GM18870 (cell line): ENCODE measurements around the gene HSPA4L.
A peak's percentile ranks its signal among the peaks of the same experiment; 100 is the strongest.

Experiments
- ATAC-seq: cut with Tn5 transposase; IDR thresholded peaks from one replicate; pipeline ENCODE4 v1.9.1; 2021; ENCODE audit warnings: moderate library complexity; ENCODE audit not compliant: unreplicated experiment

Gene HSPA4L

DNA sequence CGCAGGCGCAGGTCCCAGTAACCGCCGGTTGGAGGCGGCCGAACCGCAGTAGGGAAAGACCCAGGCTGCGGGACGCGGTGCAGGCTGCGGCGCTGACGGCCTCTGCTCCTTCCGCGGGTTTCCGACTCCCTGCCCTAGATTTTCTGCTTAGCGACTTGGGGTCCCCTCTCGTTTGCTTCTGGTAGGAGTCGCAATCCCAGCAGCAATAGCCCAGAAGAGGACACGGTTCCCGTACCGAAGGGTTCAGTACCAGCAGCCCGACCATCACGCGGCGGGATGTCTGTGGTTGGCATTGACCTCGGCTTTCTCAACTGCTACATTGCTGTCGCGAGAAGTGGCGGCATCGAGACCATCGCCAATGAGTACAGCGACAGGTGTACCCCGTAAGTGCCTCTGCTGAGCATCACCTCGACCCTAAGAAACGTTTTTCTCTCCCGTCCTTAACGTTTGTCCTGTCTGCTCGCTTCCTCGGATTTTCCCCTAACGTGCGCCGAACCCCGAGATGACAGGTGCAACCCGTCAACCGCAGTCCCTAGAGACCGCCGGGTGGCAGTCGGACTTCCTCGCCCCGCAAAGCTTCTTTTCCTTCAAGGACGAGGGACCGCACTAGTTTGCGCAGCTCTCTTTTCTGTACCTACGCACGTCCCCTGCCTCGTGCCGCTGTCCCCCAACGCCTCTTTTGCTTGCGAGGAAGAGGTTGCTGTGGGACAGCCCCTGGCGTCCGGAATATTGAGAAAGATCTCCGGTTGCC, at the start of gene HSPA4L:
HSPA4L (plus strand) TSS at position 48 of the 751 bp plus-strand sequence; CDS start at position 277, 229 bp downstream.
- peak; percentile 36 for ATAC-seq

DNA sequence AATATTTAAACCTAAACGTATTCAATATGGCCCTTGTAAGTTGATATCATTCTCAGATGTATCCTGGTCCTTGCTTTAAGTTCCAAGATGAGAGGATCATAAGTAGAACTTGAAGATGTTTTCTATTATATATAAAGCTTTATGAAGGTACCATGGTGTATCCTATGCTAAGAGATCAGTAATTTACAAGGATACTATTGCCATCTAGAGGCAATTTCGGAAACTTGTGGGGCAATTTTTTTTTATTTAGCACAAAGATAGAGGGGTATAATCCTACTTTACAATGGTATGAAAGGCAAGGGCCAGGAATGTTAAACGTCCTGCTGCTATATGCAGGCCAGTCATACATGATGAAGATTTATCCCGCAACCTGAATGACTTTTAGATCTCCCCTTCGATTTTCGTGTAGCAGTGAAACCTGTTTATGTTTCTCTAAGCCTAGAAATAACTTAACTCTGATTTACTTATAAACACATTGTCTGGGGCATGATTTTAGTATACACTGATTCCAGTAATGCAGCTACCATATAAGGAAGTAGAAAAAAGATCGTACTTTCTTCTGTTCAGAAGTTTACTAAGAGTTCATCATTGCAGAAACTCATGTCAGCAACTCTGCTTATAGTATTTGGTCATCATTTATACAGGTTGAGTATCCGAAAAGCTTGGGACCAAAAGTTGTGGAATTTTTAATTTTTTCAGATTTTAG, 49.3 kb upstream of the HSPA4L start:
- peak; percentile 86 for ATAC-seq

DNA sequence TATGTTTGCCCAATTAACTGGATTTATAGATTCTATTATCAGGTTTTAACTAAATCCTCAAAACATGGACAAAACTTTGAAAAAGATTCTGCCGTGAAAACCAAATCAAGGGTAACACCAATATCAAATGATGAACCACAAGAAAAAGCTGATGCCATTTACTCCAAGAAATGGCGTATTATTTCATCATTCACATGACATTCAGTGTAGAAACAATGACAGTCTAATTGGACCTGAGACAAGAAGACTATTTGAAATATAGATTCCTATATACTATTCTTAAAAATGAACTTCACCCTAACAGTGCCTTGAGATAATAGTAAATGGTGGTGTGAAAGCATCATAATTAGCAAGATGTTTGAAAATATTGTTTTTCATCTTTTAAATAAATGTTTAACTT, 47.1 kb upstream of the HSPA4L start:
- no peak for ATAC-seq

DNA sequence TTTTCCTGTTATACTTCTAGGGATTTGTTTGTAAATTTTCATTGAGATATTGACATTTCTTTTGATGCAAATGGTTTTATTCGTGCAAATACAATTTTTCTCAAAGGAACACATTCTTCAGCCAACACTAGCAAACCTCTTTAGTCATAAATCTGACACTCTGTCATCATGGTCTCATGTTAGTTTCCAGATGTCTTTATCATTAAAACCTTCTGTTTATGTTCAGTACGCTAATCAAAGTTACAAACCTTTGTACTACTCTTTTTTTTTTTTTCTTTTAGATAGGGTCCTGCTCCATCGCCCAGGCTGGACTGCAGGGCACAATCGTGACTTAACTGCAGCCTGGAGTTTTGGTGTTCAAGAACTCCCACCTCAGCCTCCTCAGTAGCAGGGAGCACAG, 44.8 kb upstream of the HSPA4L start:
- no peak for ATAC-seq

DNA sequence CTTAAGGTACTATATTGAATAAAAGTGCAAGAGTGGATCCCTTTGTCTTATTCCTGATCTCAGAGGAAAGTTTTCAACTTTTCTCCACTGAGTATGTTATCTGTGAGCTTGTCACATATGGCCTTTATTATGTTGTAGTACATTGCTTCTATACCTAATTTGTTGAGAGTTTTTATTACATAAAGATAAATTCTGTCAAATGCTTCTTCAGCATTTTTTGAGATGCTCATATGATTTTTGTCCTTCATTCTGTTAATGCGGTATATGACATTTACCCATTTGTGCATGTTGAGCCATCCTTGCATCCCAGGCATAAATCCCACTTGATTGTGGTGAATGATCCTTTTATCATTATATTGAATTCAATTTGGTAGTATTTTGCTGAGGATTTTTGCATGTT, 40.9 kb upstream of the HSPA4L start:
- ATAC-seq, result no peak

DNA sequence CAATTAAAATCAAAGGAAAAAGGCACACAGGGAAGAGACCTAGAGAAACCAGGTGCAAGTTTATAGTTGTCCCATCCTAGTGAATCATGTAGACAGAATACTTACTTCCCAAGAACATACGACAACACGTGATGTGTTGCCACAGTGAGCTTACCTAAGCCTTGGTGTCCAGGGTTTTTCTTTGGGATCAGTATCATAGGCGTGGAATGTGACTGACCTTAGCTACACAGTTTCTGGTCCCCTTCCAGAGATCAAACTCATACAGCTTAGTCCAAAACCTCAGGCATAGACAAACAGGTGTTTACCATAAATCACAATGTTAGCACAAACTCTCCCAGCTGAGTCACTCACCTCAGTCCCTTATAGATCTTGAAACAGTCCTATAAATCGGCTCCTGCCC, 34.2 kb upstream of the HSPA4L start:
- no peak for ATAC-seq

DNA sequence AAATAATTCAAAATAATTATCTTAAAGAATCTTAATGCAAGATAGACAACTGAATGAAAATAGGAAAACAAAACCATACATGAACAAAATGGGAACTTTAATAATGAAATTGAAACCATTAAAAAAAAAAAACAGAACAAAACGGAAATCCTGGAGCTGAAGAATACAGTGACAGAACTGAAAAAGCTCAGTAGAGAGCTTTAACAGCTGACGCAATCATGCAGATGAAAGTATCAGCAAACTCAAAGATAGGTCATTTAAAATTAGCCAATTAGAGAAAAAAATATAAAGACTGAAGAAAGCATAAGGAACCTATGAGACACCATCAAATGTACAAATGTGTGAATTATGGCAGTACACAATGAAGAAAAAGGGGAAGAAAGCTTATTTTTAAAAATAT, 33.2 kb upstream of the HSPA4L start:
- no peak for ATAC-seq

DNA sequence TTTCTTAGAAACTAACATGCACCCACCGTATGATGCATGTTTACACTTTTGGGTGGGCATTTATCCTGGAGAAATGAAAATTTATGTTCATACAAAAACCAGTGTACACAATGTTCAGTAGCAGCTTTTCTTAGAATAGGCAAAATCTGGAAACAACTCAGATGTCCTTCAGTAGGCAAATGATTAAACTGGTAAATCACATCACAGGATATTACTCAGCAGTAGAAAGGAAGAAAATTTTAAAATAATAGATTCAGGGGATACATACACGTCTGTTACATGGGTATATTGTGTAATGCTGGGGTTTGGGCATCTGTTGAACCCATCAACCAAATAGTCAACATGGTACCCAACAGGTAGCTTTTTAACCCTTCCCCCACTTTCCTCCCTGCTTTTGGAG, 25.2 kb upstream of the HSPA4L start:
- no peak for ATAC-seq

DNA sequence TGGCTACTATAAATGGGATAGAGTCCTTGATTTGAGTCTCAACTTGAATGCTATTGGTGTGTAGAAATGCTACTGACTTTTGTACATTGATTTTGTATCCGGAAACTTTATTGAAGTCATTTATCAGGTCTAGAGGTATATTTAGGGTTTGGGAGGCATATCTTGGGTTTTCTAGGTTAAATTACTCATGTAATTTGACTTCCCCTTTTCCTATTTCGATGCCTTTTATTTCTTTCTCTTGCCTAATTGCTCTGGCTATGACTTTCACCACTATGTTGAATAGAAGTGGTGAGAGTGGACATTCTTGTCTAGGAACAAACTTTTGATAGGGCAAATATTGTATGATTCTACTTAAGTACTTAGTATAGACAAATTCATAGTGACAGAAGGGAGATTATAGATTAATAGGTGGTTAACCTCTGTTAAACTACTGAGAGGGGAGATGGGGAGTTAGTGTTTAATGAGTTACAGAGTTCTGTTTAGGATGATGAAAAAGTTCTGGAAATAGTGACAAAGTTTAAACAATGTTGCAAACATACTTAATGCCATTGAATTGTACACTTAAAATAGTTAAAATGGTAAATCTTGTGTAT, 22.8 kb upstream of the HSPA4L start:
- ATAC-seq, result peak; percentile 82

DNA sequence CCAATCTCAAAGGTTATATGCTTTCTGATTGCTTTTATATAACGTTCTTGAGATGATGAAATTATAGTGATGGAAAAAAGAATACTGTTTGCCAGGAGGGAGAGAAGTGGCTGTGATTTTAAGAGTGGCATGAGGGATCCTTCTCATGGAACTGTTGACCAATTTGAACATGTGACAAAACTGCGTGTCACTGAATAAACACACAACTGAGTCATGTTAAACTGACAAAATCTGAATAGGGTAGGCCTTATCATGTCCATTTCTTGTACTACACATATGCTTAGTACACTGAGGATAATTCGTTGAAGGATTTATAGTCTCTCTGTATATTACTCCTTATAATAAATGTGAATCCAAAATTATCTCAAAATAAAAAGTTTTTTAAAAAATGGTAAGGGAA, 22.2 kb upstream of the HSPA4L start:
- ATAC-seq, result no peak

DNA sequence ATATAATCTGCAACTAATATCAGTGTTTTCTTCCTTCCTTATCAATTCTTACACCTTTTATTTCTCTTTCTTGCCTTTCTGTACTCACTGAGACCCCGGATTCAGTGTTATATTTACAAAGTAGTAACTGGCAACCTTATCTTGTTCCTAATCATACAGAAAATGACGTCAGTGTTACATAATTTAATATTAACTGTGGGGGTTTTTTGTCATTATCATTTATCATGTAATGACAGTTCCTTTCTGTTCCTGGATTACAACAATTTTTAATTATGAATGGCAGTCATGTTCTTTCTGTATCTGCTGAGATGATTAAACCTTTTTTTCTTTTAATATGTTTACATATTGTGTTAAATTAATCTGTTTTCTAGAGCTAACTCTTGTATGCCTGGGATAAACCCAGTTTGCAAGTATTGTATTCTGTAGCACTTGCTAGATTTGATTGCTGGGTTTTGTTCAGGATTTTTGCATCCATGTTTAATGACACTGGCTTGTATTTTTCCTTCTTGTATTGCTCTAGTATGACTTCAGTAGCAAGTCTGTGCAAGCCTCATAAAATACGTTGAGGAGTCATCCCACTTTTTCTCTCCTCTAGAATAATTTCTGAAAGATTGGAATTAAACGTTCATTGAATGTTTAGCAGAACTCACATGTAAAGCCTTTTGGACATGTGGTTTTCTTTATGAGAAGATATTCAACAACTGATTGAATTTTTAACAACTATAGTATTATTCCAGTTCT, 10.4 kb upstream of the HSPA4L start:
- ATAC-seq, result no peak

DNA sequence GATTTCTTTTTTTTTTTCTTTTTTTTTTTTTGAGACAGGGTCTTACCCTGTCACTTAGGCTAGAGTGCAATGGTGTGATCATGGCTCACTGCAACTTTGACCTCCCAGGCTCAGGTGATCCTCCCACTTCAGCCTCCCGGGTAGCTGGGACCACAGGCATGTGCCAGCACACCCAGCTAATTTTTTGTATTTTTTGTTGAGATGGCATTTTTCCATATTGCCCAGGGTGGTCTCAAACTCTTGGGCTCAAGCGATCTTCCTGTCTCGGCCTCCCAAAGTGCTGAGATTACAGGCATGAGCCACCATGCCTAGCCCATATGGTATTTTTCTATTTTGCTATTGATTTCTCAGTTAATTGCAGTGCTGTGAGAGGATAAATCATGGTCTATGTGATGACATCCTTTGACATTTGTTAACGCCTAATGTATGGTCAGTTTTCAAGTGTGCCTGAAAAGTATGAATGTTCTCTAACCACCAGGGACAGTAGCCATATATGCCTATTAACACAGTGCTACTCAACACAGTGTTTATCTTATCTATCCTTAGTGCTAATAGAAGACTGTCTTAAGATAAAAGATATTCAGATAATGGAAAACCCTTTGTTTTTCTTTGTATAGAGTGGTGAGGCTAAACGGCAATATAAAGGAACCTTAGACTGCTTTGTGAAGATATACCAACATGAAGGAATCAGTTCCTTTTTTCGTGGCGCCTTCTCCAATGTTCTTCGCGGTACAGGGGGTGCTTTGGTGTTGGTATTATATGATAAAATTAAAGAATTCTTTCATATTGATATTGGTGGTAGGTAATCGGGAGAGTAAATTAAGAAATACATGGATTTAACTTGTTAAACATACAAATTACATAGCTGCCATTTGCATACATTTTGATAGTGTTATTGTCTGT, 9.1 kb upstream of the HSPA4L start:
- ATAC-seq, result no peak

DNA sequence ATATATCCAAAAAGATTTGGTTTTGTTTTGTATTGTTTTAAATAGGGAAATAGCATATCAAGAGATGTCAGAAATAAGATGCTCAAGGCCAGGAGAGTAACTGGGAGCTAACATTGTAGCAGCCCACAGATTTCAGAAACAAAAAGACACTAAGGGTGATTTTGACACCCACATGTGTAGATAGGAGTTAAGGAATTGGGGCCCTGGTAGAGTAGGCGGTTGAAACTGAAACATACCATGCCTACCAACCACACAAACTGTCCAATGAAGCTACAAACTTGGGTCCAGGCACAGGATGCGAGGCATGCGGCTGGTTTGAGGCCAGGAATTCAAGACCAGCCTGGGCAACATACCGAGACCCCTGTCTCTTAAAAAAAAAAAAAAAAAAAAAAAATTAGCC, 6.3 kb upstream of the HSPA4L start:
- peak; percentile 43 for ATAC-seq

DNA sequence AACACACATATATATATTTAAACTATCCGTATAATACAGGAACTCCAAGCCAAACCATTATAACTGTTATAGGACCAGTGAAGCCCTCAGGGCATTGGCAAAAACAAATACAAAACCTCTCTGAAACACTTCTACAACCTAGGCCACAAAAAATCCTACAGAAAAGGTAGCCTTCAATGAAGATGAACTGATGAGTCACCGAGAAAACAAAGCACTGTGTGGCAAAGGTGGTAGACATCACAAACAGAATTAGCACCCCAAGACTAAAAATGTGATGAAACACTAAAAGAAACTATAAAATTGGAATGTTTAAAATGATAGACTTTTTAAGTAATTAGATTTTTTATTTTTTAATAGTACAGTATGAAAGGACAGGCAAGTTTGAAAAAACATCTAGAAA, 5.5 kb upstream of the HSPA4L start:
- ATAC-seq, result no peak

DNA sequence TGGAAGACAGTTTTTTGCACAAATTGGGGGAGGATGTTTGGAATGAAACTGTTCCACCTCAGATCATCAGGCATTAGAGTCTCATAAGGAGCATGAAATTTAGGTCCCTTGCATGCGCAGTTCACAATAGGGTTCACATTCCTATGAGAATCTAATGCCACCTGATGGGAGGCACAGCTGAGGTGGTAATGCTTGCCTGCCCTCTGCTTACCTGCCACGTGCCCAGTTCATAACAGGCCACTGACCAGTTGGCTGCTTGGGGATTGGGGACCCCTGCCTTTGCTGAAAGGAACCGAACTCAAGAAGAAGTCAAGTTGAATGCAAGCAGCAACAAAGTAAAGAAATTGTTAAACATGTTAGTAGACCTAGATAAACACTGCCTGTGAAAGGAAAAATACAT, 4.6 kb upstream of the HSPA4L start:
- ATAC-seq, result no peak

DNA sequence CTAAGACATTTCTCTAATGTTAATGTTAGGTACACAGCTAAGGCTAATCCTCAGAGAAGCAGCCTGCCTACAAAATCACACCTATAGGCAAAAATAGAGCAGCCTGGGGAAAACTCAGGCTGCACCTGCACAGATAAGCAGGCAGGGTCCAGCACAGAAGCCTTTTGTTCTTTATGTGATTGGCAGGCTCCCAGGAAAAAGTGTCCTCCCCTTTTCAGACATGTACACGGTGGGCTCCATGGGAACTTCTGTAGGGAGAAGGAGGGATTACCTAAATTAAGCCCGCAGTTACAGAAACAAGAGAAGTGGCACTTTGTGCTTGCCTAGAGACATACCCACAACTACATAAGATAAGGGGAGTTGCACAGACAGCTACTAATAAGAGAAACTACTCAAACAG, 4.0 kb upstream of the HSPA4L start:
- no peak for ATAC-seq

DNA sequence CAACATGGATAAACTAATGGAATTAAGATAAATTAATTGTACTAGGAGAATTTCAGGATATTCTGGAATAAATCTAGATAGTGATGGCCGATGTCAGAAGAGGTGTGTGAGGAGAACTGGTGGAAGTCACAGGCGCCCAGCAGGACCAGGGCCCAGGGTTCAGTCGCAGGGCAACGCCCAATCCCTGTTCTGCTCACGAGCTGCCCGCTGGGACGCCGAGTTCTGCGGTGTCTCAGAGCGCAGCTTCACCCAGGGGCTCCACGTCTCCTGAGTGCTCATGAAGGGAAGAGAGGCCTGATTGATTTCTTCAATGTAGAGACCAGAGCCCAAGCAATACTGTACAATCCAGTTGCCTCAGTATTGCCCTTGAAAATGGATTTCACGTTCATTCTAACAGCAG, 1.5 kb upstream of the HSPA4L start:
- no peak for ATAC-seq

DNA sequence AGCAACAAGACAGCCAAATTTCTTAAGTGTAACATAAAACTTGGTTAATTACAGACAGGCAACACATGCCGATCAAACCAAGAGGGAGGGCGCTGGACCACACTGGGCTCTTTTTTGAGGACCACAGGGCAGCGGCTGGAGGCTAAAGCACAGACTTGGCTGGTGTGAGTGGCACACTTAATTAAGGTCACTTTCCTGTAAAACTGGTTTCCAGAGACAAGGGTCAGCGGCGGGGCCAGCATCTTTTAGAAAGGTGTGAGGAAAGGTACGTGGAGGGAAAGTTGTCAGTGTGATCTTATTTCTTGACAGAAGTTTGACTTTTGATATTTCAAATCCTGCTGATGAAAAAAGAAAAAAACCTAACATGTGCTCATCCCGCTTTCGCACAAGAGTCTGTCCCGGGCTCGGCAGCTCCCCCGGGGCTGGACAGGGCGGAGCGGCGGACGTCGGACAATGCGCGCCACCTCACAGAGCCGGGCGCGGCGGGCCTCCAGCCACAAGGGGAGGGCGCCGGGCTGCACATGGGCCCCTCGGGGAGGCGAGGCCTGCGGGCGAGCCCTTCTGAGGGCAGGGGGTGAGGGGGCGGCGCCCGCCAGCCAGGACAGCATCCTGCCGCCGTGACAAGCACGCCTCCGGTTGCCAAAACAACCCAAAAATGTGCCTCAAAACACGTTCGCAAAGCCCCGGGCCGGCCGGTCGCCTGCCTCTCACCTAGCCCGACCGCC, 660 bp upstream of the HSPA4L start:
- peak; percentile 1 for ATAC-seq

DNA sequence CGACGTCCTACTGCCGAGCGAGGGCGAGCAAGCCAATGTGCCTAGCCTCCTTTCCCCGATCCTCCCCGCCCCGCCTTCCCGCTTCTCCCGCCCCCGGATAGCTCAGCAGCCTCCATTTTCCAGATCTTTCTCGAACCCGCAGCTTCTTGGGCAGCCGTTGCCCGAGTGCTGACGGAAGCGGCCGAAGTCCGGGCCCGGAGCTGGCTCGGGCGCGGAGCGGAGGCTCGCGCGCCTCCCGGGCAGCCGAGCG, 172 bp upstream of the HSPA4L start:
- ATAC-seq, result peak; percentile 49
